ENCODE results near the gene ADSL.

The ADSL gene

GRCh38 chr22:40406063-40406890, 60.0 kb downstream of the ADSL start:
- no peak for DNase-seq

GRCh38 chr22:40407021-40407761, 60.9 kb downstream of the ADSL start:
- DNase-seq = no peak

- no peak for DNase-seq
These were observed 61.8 kb downstream of the ADSL start for GRCh38 chr22:40407831-40408717.

- no peak for DNase-seq
These were observed 62.7 kb downstream of the ADSL start for GRCh38 chr22:40408718-40409612.

- DNase-seq = no peak
These were observed 63.4 kb downstream of the ADSL start for GRCh38 chr22:40409613-40410113.

- DNase-seq = no peak
These were observed 64.0 kb downstream of the ADSL start for GRCh38 chr22:40410272-40410671.

- DNase-seq = no peak
These were observed 64.6 kb downstream of the ADSL start for GRCh38 chr22:40410731-40411505.

- DNase-seq = no peak
These were observed 65.2 kb downstream of the ADSL start for GRCh38 chr22:40411506-40411861.

- DNase-seq = no peak
These were observed 66.1 kb downstream of the ADSL start for GRCh38 chr22:40412441-40412840.

GRCh38 chr22:40413873-40414272, 67.6 kb downstream of the ADSL start:
- no peak for DNase-seq

GRCh38 chr22:40414311-40414710, 68.0 kb downstream of the ADSL start:
- no peak for DNase-seq

- no peak for DNase-seq
These were observed 68.7 kb downstream of the ADSL start for GRCh38 chr22:40414838-40415505.

GRCh38 chr22:40415531-40416266, 69.4 kb downstream of the ADSL start:
- no peak for DNase-seq

- DNase-seq = no peak
These were observed 69.9 kb downstream of the ADSL start for GRCh38 chr22:40416267-40416570.

GRCh38 chr22:40416636-40417035, 70.3 kb downstream of the ADSL start:
- DNase-seq = no peak

GRCh38 chr22:40417041-40417440, 70.7 kb downstream of the ADSL start:
- no peak for DNase-seq

- DNase-seq = no peak
These were observed 71.6 kb downstream of the ADSL start for GRCh38 chr22:40417881-40418280.

GRCh38 chr22:40418366-40419201, 72.3 kb downstream of the ADSL start:
- no peak for DNase-seq

GRCh38 chr22:40419718-40420117, 73.4 kb downstream of the ADSL start:
- no peak for DNase-seq
